ENCODE measurements around the gene AGAP3.

DNA sequence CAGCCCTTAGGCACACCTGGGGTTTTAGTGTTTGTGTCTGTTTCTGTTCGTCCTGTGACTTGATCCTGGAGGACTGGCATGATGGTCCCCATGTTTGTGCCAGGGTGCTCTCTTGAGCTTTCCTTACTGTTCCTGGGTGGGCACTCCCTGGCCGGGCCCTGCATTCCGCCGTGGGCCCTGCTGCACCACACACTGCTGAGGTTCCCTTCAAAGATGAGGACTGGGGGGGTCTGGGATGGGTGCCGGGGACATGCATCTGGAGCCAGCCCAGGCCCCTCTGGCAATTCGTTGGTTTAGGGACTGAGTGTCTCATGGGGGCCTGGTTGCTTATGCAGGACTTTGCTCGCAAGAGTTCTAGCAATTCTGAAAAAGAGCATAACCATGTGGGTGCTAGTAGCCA, 4.7 kb downstream of the AGAP3 start:
- TF ChIP-seq CTCF (IDR thresholded peaks at IDR 0.05) (no peak), POLR2A (IDR thresholded peaks at IDR 0.05) (no peak), POLR2AphosphoS5 (IDR thresholded peaks at IDR 0.05) (no peak), EP300 (IDR thresholded peaks at IDR 0.05) (no peak)
